ENCODE results near the gene MAP2K2.
A peak's percentile ranks its signal among the peaks of the same experiment; 100 is the strongest.

MAP2K2 gene

DNA sequence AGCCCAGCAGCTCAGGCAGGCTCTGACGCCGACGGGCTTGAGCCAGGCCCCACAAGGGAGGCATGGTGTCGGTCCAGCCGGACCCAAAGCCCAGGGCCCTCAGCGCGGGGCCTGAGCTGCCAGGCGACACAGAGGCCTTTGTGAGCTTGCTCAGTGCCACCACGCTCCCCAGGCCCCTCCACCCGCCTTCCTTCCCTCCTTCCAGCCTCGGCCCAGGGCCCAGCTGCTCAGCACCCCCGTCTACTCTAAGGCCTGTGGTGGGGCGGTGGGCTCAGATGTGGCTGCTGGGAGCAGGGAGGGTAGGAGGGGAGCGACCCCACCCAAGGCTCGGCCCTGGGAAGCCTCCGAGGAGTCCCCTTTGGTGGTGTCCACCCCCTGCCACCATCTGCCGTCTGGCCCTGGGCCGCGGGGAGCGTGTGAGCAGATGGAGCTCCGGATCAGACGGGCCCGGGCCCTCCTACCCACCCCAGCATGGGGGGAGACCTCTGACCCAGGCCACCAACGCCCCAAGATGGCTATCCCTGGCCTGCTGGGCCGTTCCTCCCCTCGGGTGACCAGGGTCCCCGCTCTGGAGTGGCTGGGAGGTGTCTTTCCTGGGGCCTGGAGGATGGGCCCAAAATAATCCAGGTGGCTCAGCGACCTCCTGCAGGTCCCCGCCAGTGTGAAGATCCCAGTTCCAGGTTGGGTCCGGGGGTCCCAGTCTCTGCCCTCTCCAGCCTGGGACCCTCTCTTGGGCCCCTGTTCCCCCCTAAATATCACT is 65.0 kb downstream of the MAP2K2 start:
- DNase-seq, result no peak

DNA sequence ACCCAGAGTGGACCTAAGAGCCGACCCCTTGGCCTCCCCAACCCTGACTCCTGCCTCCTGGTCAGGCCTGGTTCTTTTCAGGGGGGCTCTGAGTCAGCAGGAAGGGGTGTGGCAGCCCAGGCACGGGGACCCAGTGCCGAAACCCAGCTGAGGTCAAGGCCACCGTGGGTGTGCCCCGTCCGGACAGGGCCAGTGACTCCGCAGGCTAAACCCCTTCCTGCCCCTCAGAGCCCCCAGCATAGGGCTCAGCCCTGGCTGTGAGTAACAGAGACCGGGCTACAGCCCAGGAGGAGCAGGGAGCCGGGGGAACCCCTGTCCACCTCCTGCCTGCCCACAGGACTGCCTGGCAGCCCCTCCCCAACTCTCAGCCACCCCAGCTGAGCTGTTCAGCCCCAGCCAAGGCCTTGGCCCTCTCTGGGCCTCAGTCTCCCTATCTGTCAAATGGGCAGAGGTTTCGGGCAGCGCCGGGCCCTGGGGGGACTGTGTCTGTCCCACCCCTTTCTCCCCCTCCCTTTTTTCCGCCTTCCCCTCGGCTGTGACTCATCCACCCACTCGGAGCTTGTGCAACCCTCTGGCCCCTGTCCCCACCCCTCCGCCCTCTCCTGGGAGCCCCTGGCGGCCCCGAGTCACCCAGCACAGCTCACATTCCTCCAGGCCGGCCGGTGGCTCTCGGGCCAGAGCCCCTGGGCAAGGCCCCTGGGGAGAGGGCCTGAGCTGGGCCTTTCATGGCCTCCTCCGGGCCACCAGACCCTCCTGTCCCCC is 65.8 kb downstream of the MAP2K2 start:
- DNase-seq, result peak; percentile 55 to 61

GRCh38 chr19:4055209-4055552 is 68.7 kb downstream of the MAP2K2 start:
- DNase-seq, result no peak

DNA sequence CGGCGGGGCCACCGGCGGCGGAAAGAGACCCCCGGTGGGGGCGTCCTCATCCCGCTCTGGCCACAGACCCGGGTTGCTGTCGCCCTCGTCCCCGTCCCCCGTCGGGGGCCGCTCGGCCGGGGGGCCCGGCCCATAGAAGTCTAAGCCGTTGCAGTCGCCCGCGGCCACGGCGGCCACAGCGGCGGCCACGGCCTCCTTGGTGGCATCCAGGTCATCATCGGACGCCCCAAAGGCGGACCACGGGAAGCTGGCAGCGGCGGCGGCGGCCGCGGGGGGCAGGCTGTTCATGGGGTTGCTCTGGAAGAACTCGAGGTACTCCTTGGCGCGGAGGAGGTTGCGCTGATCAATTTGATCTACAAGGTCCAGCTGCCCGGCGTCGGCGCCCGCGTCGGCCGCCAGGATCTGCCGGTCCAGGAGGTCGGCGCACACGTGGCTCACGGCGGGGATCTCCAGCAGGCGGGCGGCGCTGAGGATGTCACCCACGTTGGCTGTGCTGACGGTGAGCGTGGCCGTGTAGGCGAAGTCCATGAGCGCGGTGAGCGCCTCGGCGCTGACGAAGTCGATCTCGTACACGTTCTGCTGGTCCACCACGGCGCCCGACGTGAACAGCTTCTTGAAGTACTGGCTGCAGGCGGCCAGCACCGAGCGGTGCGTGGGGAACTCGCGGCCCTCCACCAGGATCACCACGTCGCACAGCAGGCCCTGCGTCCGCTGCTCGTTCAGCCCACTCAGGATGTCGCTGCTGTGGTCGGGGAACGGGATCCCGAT is 69.3 kb downstream of the MAP2K2 start:
- DNase-seq, result no peak

DNA sequence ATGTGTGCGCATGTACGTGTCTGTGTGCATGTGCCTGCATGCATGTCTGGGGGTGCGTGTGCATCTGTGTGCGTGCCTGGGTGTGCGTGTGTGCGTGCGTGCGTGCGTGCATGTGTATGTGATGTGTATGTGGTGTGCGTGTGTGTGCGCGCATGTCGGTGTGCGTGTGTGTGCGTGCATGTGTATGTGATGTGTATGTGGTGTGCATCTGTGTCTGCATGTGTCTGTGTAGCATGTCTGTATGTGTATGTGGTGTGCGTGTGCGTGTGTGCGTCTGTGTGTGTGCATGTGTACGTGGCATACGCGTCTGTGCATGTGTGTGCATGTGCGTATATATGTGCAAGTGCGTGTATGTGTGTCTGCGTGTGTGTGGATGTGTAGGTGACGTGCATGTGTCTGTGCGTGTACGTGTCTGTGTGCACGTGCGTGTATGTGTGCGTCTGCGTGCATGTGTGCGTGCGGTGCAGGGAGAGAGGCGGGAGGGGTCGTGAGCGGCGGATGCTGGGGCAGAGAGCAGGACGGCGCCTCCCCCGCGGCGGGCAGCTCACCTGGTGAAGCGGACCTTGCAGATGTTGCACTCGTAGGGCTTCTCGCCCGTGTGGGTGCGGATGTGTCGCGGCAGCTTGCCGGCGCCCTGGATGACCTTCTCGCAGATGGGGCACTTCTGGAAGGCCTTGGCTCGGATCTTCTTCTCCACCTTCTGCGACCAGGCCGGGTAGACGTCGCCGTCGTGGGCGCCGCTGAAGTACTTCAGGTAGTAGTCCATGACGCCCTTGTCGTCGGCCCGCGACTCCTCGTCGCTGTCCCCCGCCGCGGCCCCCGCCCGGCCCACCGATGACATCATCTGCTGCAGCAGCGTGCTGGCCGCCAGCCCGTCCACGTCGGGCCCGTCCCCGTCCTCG is 70.2 kb downstream of the MAP2K2 start:
- DNase-seq, result no peak

- no peak for DNase-seq
Measured at GRCh38 chr19:4052993-4053422, 70.9 kb downstream of the MAP2K2 start.

- DNase-seq, result no peak
Measured at GRCh38 chr19:4052114-4052992, 71.6 kb downstream of the MAP2K2 start.

DNA sequence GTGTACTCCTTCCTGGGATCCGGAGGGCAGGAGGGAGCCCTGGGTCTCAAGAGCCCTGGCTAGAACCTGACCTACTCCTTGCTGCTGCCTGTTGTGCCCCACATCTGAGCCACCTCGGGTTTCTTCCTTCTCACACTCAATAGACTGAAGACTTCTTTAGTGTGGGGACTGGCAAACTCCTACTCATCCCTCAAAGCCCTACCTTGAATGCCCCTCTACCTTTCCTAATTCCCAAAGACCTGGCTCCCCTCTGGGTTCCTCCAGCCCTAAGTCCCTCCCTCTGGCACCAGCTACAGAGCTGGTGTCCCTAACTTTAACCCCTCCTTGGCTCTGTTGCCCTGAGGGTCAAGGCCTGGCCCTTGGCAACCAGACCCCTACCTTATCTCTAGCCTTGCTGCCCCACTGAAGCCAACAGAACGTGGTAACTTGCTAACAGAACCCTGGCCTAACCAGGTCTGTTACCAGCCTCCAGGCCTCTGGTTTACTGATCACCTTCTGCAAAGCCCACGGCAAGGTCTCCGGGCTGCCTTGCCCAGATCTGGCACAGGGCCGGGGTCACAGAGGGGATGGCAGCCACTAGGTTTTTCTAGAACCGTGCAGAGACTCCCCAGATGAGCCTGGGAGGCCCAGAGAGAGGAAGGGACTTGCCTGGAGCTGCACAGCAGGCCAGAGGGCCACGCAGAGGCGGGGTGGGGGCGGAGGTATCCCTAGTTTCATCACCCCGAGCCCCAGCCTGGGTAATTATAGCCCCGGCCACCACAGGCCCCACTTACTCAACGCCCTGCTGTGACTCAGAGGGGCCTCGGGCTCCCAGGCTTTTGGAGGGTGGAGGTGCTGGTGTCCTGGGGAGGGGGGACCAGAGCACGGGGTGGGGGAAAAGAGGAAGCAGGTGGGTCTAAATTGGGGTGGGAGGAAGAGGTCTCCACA is 72.5 kb downstream of the MAP2K2 start:
- DNase-seq, result no peak

- no peak for DNase-seq
Measured at GRCh38 chr19:4049432-4049831, 74.5 kb downstream of the MAP2K2 start.

- no peak for DNase-seq
Measured at GRCh38 chr19:4046946-4047683, 76.8 kb downstream of the MAP2K2 start.

GRCh38 chr19:4046362-4046691 is 77.6 kb downstream of the MAP2K2 start:
- no peak for DNase-seq

- no peak for DNase-seq
Measured at GRCh38 chr19:4045597-4046361, 78.1 kb downstream of the MAP2K2 start.

DNA sequence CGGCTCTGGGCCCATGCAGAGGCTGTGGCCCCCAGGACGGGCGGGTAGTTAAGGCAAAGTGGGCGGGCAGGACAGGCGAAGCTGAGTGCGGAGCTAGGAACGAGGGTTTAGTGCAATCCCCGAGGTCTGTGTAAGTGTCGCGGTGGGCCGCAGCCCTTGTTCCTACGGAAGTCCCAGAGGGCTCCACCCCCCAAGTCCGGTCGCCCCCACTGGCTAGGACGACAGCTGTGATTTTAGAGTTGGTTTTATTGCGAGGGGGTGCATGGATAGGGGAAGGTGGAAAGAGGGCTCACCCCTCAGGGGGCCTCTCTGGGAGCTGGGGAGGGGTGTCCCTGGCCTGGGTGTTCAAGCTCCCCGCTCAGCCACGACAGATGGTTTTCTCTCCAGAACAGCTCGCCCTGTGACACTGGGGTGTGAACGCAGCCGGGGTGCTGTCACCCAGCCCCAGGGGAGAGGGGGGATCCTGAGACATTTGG is 78.9 kb downstream of the MAP2K2 start:
- DNase-seq, result no peak

- DNase-seq, result no peak
Measured at GRCh38 chr19:4043966-4044715, 79.8 kb downstream of the MAP2K2 start.

DNA sequence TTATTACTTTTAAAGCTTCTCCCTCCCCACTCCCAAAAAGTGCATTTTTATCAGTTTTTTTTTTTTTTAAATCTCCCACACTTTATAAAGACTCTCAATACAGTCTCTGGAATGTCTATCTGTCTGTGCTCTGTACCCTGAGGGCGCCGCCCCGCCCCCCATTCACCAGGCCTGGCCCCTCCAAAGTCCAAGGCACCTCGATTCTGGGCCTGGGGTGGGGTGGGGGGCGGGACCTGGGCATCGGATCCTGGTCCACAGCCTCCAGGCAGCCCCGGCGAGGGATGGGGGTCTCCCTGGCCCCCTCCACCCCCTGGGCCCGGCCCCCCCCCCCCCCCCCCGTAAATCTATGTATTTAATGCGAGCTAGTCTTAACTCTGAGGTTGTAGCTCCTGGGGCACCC is 80.5 kb downstream of the MAP2K2 start:
- no peak for DNase-seq

DNA sequence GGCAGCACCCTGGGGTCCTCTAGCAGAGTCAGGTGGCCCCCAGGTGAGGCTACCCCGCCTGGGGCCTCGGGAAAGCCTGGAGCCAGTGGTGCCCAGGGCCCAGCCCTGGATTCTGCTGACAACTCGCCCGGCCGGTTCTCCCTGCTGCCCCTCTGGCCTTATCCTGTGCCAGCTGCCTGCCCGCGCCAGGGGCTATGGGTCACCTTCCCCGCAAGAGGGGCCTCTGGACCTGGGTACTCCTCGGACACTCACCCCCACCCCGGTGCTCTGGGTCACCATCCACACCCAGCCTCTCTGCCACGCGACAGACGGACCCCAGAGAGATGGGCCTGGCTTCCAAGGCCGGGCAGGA is 81.2 kb downstream of the MAP2K2 start:
- DNase-seq, result no peak

- no peak for DNase-seq
Measured at GRCh38 chr19:4042064-4042730, 81.7 kb downstream of the MAP2K2 start.
